ENCODE data around the gene MPG.
"Not testable (repeated sequence)": the region's sequence is repeated elsewhere in the genome, so short reads cannot be mapped to it uniquely, and the experiment has no call there.

Gene MPG, protein sequence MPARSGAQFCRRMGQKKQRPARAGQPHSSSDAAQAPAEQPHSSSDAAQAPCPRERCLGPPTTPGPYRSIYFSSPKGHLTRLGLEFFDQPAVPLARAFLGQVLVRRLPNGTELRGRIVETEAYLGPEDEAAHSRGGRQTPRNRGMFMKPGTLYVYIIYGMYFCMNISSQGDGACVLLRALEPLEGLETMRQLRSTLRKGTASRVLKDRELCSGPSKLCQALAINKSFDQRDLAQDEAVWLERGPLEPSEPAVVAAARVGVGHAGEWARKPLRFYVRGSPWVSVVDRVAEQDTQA

DNA sequence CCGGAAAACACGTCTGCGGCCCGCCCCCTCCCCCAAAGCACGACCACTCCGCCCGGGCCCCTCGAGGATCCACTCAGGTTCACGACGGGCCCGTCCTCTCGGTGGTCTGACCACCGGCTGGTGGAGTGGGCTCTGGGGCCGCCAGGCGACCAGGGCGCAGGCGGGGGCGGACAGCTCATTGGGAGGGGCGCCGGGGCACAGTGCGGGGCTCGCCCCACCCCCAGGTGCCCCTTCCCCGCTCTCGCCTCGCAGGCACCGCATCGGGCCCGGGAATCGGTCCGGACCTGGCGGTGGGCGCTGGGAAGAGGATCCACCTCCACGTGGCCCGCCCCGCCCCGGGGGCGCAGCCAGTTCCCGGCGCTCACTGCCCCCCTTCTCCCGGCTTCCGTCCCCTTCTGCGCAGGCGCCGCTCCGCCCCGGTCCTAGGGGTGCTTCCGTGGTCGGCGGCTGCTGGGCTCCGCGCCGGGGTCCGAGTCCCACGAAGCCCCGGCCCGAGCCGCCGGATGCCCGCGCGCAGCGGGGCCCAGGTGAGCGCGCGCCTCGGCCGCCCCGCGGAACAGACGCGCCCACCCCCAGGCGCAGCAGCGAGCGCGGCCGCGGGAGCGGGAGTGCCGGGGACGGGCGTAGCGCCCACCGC is at the start of gene MPG:
Gene MPG, plus strand, starts transcription at position 419 of the 637 bp plus-strand sequence. Its CDS starts 85 bp downstream, at position 504.
- DNase-seq = peak; percentile 85

DNA sequence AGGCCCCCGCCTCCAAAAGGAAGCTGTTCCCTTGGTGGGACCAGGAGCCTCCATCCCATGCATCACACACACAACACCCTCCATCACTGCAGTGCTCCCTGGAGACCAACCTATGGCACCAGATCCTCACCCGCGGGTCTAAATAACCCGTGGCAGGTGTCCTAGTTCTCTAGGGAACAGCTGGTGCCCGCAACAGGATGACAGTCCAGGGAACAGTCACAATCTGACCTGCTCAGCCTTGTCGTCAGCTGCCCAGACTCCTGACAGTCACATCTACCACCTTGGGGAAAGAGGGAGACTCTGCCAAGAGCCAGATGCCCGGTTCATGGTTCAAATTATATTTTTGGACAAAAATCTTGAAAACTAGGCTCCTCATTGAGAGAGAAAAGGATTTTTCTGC is 47.4 kb upstream of the MPG start:
- not testable (repeated sequence) for DNase-seq

DNA sequence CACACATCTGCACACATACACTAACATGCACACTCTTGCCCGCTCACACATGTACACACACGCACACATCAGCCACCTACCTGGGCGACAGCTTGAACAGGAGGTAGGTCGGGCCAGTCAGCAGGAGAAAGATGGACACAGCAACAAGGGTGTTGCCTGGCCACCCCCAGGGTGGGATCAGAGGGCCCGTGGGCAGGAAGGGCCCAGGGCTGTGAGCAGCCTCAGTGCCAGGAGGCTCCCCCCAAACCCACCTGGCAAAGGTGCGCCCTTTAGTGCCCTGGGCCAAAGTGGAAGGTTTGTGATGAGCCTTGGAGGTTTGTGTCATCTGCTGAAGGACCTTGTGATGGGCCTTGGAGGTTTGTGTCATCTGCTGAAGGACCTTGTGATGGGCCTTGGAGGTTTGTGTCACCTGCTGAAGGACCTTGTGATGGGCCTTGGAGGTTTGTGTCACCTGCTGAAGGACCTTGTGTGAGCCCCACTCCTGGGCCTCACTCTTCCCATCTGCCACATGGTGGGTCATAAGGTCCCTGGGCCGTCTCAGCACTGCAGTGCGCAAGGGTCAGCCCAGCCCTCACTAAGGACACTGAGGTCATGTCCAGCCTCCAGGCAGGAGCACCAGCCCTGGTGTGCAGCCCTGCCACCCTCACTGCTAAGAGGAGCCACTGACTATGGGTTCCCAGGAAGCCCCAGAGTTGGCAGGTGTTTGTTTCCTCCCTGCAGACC is 44.7 kb upstream of the MPG start:
- DNase-seq = not testable (repeated sequence)

DNA sequence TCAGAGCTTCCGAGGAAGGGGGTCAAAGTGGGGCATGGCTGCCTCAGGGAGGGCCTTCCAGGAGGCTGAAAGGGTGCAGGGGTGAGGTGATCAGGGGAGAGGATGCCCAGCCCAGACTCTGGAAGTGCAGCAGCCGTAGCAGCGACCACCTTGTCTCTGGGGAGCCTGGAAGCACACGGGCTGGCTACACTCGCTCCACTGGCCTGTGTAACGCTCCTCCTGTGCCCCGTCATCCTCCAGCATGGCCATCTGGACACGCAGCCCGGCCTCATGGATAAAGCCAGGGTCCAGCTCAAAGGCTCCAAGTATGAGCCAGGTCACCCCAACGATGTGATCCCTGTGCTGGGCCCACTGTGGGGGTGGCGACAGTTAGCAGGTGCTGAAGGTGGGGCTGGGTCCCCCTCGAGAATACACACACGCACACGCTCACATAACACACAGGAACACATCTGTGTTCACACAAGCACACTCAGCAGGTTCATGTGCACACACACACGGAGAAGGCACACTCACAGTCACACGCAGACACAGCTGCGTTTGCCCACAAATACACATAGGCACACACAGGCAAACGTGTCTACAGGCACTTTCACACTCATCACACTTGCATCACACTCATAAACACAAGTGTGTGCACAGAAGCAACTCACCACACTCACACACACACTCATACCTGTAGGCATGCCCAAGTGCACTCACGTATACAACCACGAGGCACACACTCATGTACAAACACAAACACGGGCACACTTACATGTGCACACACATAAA is 44.0 kb upstream of the MPG start:
- no peak for DNase-seq

DNA sequence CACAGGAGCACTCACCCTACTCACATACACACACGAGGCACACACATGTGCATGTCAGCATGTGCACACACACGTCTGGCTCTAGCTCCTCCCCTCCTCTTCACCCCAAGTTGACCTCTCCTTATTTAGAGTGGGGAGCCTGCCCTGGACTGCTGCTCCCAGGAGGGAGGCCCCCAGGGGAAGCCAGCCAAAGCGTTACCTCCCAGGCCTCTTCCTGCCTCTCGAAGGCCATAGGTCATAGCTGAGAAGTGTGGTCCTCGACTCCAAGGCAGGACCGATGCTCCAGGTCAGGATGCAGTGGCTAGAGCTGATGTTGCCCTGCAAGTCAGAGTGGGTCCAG is 43.4 kb upstream of the MPG start:
- DNase-seq = no peak

DNA sequence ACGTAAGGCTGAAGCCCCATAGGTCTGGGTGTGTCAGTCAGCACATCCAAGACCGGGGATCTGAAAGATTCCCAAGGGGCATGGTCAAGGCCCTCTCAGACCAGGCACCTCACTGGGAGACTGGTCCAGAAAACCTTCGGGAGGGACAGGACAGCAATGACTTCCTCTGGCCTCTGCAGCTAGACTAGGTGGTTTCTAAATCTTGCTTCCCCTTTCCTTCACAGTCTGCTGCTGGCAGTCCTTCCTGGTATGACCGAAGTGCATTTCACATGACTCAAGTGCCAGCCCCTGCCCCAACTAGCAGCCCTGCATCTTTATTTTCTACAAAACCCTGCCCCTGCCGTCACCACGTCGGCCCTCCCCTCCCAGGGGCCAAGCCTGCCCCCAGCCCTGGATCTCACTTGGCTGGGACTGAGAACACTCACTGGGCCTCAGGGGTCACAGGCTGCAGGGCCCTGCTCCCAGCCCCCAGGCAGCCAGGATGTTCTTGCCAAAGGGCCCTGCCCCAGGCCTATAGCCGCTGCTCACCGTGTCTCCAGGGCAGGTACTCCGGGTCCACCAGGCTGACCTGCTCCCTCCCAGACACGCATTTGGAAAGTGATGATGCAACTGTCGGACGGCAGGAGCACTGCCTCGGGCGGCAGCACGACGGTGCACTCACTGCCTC is 42.9 kb upstream of the MPG start:
- DNase-seq = no peak

DNA sequence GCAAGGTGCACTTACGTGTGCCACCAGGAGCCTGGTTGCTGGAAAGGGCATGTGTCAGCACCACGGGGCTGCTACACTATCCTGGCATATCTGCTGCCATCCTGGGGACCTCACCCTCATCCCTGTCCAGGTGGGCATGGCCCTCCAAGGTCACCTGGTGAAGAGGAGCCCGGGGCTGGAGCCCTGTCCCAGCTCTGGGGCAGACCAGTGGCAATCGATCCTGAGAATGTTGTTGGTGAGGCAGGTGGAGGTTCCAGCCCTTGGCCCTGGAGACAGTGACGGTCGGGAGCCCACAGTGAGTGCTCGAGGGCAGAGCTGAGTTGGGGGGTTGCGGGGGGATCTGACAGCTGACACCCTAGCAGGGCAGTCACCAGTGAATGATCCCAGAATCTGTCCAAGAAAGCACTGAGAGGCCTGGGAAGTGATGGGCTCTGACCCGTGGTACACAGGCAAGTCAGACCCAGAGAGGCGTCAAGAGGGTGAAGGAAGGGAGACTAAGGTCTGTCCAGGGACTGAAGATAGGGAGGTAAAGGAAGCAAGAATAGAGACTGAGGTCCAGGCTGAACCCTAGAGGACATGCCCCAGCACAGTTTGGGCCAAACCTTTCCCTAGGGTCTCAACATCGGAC is 42.2 kb upstream of the MPG start:
- DNase-seq = no peak

DNA sequence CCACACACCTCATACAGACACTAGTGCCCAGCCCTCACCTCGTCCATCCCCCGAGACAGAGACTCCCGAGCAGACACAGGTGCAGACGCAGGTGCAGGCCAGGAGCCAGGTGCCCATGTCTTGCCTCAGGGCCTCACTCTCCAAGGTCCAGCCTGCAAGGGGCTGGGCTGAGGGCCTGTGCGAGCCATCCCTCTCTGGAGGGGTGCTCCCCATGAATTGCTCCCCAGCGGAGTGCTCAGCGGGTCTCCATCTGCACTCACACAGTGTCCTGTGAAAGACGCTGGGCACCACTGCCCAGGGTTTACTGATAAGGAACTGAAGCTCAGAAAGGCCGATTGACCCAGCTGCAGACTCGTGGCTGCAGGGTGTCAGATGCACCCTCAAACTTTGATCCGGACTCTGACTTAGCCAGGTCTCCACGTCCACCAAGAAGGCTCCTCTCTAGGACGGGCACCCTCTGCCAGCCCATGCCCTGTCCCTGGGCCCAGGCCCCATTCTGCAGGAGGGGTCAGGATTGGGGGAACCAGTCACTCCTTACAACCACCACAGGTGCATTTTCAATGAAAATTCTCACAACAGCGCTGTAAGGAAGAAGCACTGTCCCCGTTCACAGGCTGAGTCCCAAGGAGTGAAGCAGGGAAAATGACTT is 41.6 kb upstream of the MPG start:
- no peak for DNase-seq

DNA sequence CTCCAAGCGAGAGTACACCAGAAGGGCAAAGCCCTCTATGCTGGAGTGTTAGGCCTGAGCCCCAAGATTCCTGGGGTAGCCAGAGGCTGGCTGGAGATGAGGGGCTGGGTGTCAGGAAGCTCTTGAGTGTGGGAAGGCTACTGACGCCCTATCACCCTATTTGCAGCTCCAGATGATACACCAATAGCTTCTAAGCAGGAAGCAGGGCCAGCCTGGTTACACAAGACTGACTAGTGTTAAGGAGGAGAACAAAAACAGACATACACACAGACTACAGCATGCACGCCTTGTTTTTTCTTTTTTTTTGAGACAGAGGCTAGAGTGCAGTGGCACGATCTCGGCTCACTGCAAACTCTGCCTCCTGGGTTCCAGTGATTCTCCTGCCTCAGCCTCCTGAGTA is 40.5 kb upstream of the MPG start:
- no peak for DNase-seq

DNA sequence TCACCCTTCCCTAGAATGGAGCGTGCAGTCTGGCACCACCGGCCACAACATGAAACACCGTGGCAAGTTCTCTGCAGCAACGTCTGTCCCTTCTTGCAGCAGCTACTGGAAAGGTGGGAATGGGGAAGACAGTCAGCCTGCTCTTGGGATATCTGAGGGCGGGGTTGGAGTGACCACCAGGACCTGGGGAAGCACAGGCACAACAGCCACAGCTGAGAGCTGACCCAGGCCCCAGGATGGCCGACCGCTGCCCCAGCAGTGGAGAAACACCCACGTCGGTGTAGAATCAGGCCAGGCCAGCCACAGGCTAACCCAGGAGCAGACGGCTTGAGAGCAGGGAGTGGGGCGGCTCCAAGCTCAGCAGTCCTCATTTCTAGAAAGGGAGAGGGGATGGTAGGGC is 39.8 kb upstream of the MPG start:
- DNase-seq = not testable (repeated sequence)

DNA sequence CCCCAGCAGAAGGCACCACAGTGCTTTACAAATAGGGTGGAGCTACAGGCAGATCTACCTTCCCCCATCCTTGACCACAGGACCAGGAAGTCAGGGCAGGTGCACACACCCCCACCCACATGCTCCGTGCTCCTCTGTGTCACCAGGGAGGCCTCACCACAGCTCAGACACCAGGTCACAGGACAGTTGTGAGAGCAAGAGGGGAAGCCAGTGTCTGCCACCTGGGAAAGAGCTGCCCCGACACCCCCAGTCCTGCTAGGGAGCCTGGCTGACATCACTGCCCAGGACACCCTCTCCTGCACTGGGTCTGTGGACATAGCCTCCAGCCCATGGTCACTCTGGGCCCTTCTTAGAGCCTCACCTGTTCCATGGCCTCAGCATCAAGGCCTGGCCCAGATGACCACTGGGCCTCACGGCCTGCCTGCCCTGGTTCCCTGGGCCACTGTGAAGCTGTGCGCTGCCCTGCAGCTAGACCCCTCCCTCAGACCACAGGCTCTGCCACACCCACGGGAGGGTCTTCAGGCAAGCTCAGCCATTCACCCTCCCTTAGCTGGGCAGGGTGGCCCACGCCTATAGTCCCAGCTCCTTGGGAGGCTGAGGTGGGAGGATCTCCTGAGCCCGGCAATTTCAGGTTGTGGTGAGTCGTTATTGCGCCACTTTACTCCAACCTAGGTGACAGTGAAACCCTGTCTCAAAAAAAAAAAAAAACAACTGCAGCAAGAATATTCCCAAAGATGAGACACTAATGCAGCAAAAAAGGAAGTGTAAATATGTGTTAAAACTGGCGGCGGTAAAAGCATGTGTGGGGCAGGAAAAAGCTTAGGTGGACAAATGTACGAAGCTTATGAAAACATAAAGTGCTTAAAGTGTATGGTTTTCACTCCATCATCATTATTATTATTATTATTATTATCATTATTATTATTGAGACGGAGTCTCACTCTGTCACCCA is 38.8 kb upstream of the MPG start:
- peak; percentile 67 for DNase-seq

DNA sequence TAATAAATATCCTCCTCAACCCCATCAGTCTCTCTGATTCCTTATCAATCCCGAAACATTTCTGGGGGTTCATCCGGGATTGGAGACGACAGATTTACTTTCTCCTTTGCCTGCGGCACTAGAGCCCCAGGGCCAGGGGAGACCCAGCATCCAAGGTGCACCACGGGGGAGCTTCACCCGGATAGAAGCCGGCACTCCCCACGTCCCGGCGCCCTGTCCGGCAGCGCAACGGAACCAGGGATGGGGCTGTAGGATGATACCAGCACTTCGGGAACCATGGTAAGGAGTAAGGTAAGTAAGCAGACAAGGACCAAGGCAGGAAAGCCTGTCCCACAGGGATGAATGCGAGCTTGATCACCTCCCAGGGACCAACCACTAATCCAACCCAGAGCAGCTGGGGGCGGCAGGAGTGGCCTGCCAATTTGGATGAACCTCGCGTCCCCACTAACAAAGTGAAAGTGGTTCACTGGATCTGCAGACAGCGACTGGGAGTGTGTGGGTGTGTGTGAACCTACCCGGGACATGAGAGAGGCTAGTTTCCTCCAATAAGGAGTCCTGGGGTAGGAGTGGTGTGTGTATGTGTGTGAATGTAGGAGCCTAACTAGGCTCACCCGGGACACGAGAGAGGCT is 36.5 kb upstream of the MPG start:
- no peak for DNase-seq

DNA sequence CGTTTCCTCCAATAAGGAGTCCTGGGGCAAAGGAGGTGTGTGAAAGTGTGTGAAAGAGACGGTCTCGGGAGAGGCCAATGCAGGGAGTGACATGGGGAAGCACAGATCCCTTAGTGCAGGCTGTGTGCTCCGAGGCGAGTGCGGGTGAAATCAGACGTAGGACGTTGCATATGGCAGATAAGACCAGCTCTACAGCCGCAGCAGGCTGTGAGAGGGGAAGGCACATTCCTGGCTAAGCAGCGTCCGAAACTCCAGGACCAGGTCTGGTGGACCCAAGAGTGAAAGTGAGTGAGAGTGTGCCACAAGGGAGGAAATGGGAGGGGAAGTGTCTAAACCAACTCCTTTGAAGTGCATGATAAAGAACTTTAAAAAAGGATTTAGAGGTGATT is 36.0 kb upstream of the MPG start:
- no peak for DNase-seq

DNA sequence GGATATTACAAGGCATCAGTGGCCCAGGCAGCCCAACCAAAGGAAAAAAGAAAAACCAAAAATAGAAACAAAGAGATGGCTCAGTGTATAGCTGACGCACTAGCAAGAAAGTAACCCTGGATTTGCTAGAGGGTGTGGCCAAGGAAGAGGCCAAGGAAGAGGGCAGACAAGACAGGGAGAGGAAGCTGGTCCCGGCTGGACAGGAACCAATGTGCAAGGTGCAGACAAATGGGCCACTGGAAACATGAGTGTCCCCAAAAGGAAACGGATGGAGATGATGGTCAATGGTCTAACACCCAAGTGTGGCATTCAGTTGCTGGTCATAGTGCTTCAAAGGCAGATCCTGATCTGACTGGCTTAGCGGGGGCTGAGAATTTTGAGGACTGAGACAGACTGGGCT is 35.3 kb upstream of the MPG start:
- DNase-seq = no peak

DNA sequence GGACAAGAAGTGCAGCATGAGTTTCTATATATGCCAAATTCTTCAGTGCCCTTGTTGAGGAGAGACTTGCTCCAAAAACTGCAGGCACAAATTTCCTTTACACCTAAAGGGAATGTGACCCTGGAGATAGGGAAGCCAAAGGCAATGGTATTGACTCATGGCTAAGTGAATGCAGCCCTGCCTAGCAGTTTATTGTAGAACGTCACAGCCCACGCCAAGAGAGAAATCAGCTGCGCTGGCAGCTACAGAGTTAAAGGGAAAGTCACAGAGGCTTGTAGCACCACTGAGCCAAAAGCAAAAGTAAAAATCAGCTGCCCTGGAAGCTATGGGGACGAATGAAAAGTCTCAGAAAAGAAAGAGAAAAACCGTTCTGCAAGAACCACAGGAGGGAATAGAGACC is 34.7 kb upstream of the MPG start:
- DNase-seq = no peak

DNA sequence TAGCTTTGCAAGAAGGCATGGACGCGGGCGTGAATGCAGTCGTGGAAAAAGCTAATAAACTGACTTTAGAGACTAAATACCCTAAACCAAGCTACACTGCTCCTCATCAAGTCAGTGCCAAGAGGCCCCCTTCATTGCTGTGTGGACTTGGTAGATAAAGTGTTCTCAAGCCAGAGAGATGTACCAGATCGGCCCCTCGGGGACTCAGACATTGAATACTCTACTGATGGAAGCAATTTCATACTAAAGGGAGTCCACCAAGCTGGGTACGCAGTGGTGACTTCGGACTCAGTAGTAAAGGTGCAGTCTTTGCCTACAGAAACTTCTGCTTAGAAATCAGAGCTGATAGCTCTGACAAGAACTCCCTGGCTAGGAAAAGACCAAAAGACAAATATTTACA is 33.4 kb upstream of the MPG start:
- DNase-seq = no peak

DNA sequence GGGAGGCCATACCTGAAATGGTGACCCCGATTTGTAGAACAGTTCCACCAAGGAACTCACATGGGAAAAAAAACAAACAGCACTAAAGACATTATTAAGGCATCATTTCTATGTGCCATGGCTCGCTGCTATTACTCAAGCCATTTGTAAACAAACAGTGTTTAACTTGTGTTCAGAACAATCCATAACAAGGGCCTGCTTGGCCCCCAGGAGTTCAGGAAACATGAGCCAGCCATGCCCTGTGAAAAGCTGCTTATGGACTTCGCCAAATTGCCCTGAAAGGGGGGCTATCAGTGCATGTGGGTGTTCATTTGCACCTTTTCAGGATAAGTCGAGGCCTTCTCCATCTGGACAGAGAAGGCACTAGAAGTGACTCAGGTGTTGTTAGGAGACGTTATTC is 32.6 kb upstream of the MPG start:
- DNase-seq = no peak

DNA sequence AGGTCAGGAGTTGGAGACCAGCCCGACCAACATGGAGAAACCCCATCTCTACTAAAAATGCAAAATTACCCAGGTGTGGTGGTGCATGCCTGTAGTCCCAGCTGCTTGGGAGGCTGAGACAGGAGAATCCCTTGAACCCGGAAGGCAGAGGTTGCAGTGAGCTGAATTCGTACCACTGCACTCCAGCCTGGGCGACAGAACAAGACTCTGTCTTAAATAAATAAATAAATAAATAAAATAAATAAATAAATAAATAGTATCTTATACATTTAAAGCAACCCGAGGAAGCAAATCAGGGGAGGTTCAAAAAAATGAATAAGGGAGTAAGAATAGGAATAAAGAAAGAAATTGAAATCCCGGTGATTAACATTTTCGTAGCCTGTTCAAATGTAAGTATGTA is 31.5 kb upstream of the MPG start:
- not testable (repeated sequence) for DNase-seq

DNA sequence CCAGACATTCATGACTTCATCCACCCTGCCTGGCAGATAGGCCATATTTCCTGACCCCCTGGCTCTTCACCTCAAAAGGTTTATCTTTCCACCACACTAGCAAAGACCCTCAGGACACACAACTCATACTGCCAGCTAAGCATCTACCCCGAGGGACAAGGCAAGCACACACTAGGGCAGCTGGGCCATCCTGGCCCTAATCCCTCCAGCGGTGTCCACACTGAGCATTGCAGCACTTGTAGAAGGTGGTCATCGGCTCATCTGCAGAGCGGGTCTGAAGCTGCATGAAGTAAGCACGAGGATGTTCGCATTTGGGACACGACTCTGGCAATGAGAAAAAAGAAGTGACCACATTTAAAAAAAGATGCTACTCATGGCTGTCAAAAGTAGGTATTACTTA is 30.8 kb upstream of the MPG start:
- DNase-seq = no peak
